ENCODE measurements around the gene APP. TPM values are rescaled to one million over a fixed set of nuclear protein-coding genes. Genes with fewer than 3 reads are reported as not detected.
A peak's percentile ranks its signal among the peaks of the same experiment; 100 is the strongest.

The APP gene
- total RNA-seq, 1 experiment from 2014 or later: 266 TPM

GRCh38 chr21:26042181-26042876 is 128.2 kb downstream of the APP start:
- peaks cover 18% of the 10 kb centered on the region for H3K4me1 ChIP-seq (ENCODE audit: insufficient read depth, low read length)
- no peak overlapping the region for H3K9ac ChIP-seq (ENCODE audit: low read length)
- H3K36me3 ChIP-seq (ENCODE audit: low read depth, low read length): peaks cover 17% of the 10 kb centered on the region
- H2AFZ ChIP-seq (ENCODE audit: low read length): no peak overlapping the region
- H3K27me3 ChIP-seq (ENCODE audit: low read length): no peaks in the 10 kb centered on the region
- no peaks in the 10 kb centered on the region for H3K9me3 ChIP-seq (ENCODE audit: low read length)
- H3F3A ChIP-seq (ENCODE audit: low read length, unreplicated experiment): no peaks in the 10 kb centered on the region
- H4K20me1 ChIP-seq (ENCODE audit: low read length): no peaks in the 10 kb centered on the region
- CTCF ChIA-PET: interaction anchor here (0.6 to 1.0 kb wide), 2 partner anchors 127 to 139 kb away, joined by 3 read pairs; no protein-coding TSS in a partner anchor
- H3K4me3 ChIP-seq (ENCODE audit: low read length): no peak overlapping the region
- H3K79me2 ChIP-seq (ENCODE audit: low read length): peaks cover 25% of the 10 kb centered on the region
- intact Hi-C loops (cut with micrococcal nuclease): loop anchor here (2.0 kb wide), 1 partner anchor 126 kb away; no protein-coding TSS in a partner anchor
- H3K9me2 ChIP-seq (replicated peaks; ENCODE audit: low read length): no peaks in the 10 kb centered on the region
- POLR2A ChIA-PET (ENCODE audit: unreplicated experiment): no interaction called here
- no TSS peak for BruUV-seq (replicated peaks)
- TF ChIP-seq EZH2 (IDR thresholded peaks at IDR 0.05; ENCODE audit: low read length, unreplicated experiment) (no peak), EZH2phosphoT487 (IDR thresholded peaks at IDR 0.05; ENCODE audit: borderline replicate concordance, low read length) (no peak), CTCF (conservative IDR thresholded peaks at IDR 0.05; ENCODE audit: low read depth, low read length) (no peak)
- DNase-seq (no peak), ATAC-seq (peak; percentile 44)
- H3K27ac ChIP-seq (ENCODE audit: low read length): peak overlapping the region; percentile 25; the same call in 1 of the 2 replicates
- no peak overlapping the region for H3K4me2 ChIP-seq (ENCODE audit: low read length)

GRCh38 chr21:26041431-26042180 is 129.0 kb downstream of the APP start:
- Histone ChIP-seq H3K4me2 (ENCODE audit: low read length) (peak overlapping the region; percentile 32), H3K36me3 (ENCODE audit: low read depth, low read length) (peaks cover 12% of the 10 kb centered on the region; the same call in 1 of the 2 replicates)
- CTCF ChIA-PET: interaction anchor here (0.6 to 1.0 kb wide), 2 partner anchors 128 to 140 kb away, joined by 3 read pairs; no protein-coding TSS in a partner anchor

More at GRCh38 chr21:26041431-26042180, 129.0 kb downstream of the APP start:
- Histone ChIP-seq H3K9ac (ENCODE audit: low read length) (no peak overlapping the region), H3K79me2 (ENCODE audit: low read length) (peaks cover 33% of the 10 kb centered on the region), H3K4me1 (ENCODE audit: insufficient read depth, low read length) (peaks cover 18% of the 10 kb centered on the region), H3K9me3 (ENCODE audit: low read length) (no peaks in the 10 kb centered on the region), H3K9me2 (replicated peaks; ENCODE audit: low read length) (no peaks in the 10 kb centered on the region), H3K27me3 (ENCODE audit: low read length) (no peaks in the 10 kb centered on the region), H4K20me1 (ENCODE audit: low read length) (no peaks in the 10 kb centered on the region), H3K27ac (ENCODE audit: low read length) (peak overlapping the region; percentile 49), H3K4me3 (ENCODE audit: low read length) (no peak overlapping the region), H2AFZ (ENCODE audit: low read length) (no peak overlapping the region), H3F3A (ENCODE audit: low read length, unreplicated experiment) (no peaks in the 10 kb centered on the region)
- ATAC-seq: peak; percentile 96
- POLR2A ChIA-PET (ENCODE audit: unreplicated experiment): no interaction called here
- DNase-seq: peak; percentile 87
- BruUV-seq (replicated peaks): no TSS peak
- intact Hi-C loops (cut with micrococcal nuclease): loop anchor here (2.0 kb wide), 1 partner anchor 127 kb away; no protein-coding TSS in a partner anchor
- TF ChIP-seq EZH2 (IDR thresholded peaks at IDR 0.05; ENCODE audit: low read length, unreplicated experiment) (no peak), EZH2phosphoT487 (IDR thresholded peaks at IDR 0.05; ENCODE audit: borderline replicate concordance, low read length) (no peak), CTCF (conservative IDR thresholded peaks at IDR 0.05; ENCODE audit: low read depth, low read length) (no peak)

Data from PC-3 (cell line).